ENCODE data around the gene AMER2.

Gene AMER2

GRCh38 chr13:25171517-25172302, at the start of gene AMER2:
AMER2 (minus strand) TSS chr13:25172288; CDS start chr13:25171619, 669 bp downstream.
- no peak for DNase-seq

GRCh38 chr13:25218019-25218418, 45.9 kb upstream of the AMER2 start:
- DNase-seq: no peak

GRCh38 chr13:25217023-25217885, 45.2 kb upstream of the AMER2 start:
- DNase-seq: no peak

GRCh38 chr13:25215253-25215575, 43.1 kb upstream of the AMER2 start:
- no peak for DNase-seq

- DNase-seq: no peak
Measured at GRCh38 chr13:25214491-25215252, 42.6 kb upstream of the AMER2 start.

- DNase-seq: no peak
Measured at GRCh38 chr13:25213715-25214114, 41.6 kb upstream of the AMER2 start.

GRCh38 chr13:25210842-25211569, 38.9 kb upstream of the AMER2 start:
- DNase-seq: no peak

GRCh38 chr13:25207291-25207810, 35.3 kb upstream of the AMER2 start:
- DNase-seq: no peak

GRCh38 chr13:25204863-25205262, 32.8 kb upstream of the AMER2 start:
- no peak for DNase-seq

GRCh38 chr13:25203127-25203740, 31.1 kb upstream of the AMER2 start:
- no peak for DNase-seq

GRCh38 chr13:25200783-25201182, 28.7 kb upstream of the AMER2 start:
- no peak for DNase-seq

GRCh38 chr13:25198647-25199046, 26.6 kb upstream of the AMER2 start:
- no peak for DNase-seq

GRCh38 chr13:25196971-25197370, 24.9 kb upstream of the AMER2 start:
- DNase-seq: no peak

- no peak for DNase-seq
Measured at GRCh38 chr13:25192936-25193335, 20.8 kb upstream of the AMER2 start.

- DNase-seq: no peak
Measured at GRCh38 chr13:25192489-25192888, 20.4 kb upstream of the AMER2 start.

GRCh38 chr13:25192052-25192451, 20.0 kb upstream of the AMER2 start:
- no peak for DNase-seq

- no peak for DNase-seq
Measured at GRCh38 chr13:25190771-25191170, 18.7 kb upstream of the AMER2 start.

- DNase-seq: no peak
Measured at GRCh38 chr13:25190256-25190655, 18.2 kb upstream of the AMER2 start.

GRCh38 chr13:25187596-25187995, 15.5 kb upstream of the AMER2 start:
- DNase-seq: no peak

- DNase-seq: no peak
Measured at GRCh38 chr13:25186187-25186586, 14.1 kb upstream of the AMER2 start.

GRCh38 chr13:25181597-25181996, 9.5 kb upstream of the AMER2 start:
- DNase-seq: no peak
